ENCODE measurements around the gene OR4C46.
"Not testable (repeated sequence)": the region's sequence is repeated elsewhere in the genome, so short reads cannot be mapped to it uniquely, and the experiment has no call there.

DNA sequence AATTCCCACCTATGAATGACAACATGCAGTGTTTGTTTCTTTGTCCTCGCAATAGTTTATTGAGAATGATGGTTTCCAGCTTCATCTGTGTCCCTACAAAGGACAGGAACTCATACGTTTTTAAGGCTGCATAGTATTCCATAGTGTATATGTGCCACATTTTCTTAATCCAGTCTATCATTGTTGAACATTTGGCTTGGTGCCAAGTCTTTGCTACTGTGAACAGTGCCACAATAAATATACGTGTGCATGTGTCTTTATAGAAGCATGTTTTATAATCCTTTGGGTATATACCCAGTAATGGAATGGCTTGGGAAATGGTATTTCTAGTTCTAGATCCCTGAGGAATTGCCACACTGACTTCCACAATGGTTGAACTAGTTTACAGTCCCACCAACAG lies 42.4 kb downstream of the OR4C46 start:
- TF ChIP-seq C11orf30 (IDR thresholded peaks at IDR 0.05; ENCODE audit: low read depth); ATF2 (CRISPR knock-in tag; IDR thresholded peaks at IDR 0.05); ZNF655 (CRISPR knock-in tag; IDR thresholded peaks at IDR 0.05); SREBF2 (CRISPR knock-in tag; IDR thresholded peaks at IDR 0.05); MAZ (CRISPR knock-in tag; conservative IDR thresholded peaks at IDR 0.05 in 1 of 2, IDR thresholded peaks at IDR 0.05 in 1 of 2); EHMT2 (IDR thresholded peaks at IDR 0.05); GABPA (tag; conservative IDR thresholded peaks at IDR 0.05; ENCODE audit: low read depth); HINFP (tag; conservative IDR thresholded peaks at IDR 0.05; ENCODE audit: low read depth); NRF1 (conservative IDR thresholded peaks at IDR 0.05 in 1 of 2, IDR thresholded peaks at IDR 0.05 in 1 of 2); CTCF (IDR thresholded peaks at IDR 0.05 in 2 of 3, conservative IDR thresholded peaks at IDR 0.05 in 1 of 3; ENCODE audit: insufficient read depth in 2 of 3, low read depth in 1 of 3, low read length in 3 of 3); TBP (optimal IDR thresholded peaks at IDR 0.05; ENCODE audit: low read depth, low read length); NCOA6 (IDR thresholded peaks at IDR 0.05): not testable (repeated sequence)

All from K562 (cell line).